HG02678 (cell line): Measurements from ENCODE around the gene MUC5AC.
"Not testable (repeated sequence)": the region's sequence is repeated elsewhere in the genome, so short reads cannot be mapped to it uniquely, and the experiment has no call there.

Source experiments
- ATAC-seq: cut with Tn5 transposase; IDR thresholded peaks from one replicate; pipeline ENCODE4 v1.9.1; 2021; ENCODE audit warnings: mild to moderate bottlenecking, moderate library complexity; ENCODE audit not compliant: unreplicated experiment

MUC5AC gene

DNA sequence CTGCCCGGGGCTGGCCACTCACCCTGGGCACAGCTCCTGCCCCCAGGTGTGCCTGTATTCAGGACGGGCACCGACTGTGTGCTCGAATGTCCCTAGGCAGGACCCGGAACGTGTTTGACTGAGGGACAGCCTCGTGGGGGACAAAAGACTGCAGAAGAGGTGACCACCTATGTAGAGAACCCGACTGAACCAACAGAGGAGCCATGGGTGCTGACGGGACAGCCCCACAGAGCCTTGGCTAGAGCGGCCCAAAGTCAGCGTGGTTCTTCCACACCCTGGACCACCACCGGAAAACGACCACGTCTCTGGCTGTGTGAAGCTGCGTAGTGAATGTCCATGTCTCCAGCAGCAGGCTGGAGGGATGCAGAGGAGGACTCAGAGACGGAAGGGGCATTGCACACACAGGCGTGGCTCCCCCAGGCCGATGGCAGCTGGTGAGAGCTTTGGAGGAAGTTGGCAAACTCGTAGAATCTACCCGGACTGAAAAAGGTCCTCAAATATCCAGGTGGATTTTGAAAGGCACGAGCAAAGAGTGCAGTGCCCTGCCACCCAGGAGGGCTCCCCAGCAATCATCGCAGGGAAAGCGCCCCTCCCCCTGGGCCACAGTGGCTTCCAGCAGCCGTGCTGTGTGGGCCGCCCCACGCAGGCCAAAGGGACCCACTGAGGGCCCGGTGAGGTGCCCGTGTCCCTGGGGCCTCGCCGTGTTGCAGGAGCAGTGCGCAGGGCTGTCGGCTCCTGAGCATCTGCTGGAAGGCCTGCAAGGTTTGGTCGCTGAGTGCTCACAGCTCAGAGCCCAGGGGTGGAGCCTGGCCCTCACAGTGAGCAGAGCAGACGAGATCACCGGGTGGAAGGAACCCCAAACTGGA, 47.6 kb downstream of the MUC5AC start:
- ATAC-seq = no peak

GRCh38 chr11:1205987-1206331, 48.2 kb downstream of the MUC5AC start:
- ATAC-seq = no peak

- ATAC-seq = no peak
These were observed 48.9 kb downstream of the MUC5AC start for GRCh38 chr11:1206391-1207271.

GRCh38 chr11:1207401-1208143, 49.8 kb downstream of the MUC5AC start:
- ATAC-seq = no peak

GRCh38 chr11:1208144-1208393, 50.3 kb downstream of the MUC5AC start:
- ATAC-seq = no peak

GRCh38 chr11:1208394-1209261, 50.9 kb downstream of the MUC5AC start:
- no peak for ATAC-seq

- ATAC-seq = no peak
These were observed 51.8 kb downstream of the MUC5AC start for GRCh38 chr11:1209371-1210057.

- ATAC-seq = no peak
These were observed 54.1 kb downstream of the MUC5AC start for GRCh38 chr11:1211838-1212237.

DNA sequence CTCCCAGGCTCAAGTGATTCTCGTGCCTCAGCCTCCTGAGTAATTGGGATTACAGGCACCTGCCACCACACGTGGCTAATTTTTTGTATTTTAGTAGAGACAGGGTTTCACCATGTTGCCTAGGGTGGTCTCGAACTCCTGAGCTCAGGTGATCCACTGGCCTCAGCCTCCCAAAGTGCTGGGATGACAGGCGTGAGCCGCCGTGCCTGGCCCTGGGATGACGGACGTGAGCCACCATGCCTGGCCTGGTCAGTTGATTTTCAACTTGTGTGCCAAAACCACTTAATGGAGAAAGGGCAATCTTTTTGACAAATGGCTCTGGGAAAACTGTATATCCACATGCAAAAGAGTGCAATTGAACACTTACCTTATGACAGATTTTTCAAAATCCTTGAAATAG, 58.1 kb downstream of the MUC5AC start:
- not testable (repeated sequence) for ATAC-seq

- ATAC-seq = no peak
These were observed 59.4 kb downstream of the MUC5AC start for GRCh38 chr11:1217151-1217550.

DNA sequence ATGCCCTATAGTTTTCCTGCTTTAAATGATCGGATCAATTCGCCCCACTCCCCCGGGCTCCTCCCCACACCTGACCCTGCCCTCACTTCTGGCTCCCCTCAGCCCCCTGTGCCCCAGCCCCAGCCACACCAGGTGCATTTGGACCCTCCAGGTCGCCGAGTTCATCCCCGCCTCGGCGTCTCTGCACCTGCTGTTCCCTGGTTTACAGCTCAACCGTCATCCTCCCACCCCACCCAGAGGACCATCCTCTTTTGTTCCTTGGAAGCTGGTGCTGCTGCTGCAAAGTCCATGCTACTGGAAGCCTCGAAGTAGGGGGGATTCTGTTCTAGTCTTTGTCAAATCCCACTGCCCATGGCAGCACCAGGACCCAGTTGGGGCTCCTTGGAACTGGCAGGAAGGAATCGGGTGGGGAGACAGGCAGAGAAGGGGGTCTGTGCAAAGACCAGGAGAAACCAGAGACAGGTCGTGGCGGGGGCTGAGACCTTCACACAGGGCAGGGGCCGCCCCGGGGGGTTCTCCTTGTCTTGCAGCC, 60.6 kb downstream of the MUC5AC start:
- ATAC-seq = no peak

DNA sequence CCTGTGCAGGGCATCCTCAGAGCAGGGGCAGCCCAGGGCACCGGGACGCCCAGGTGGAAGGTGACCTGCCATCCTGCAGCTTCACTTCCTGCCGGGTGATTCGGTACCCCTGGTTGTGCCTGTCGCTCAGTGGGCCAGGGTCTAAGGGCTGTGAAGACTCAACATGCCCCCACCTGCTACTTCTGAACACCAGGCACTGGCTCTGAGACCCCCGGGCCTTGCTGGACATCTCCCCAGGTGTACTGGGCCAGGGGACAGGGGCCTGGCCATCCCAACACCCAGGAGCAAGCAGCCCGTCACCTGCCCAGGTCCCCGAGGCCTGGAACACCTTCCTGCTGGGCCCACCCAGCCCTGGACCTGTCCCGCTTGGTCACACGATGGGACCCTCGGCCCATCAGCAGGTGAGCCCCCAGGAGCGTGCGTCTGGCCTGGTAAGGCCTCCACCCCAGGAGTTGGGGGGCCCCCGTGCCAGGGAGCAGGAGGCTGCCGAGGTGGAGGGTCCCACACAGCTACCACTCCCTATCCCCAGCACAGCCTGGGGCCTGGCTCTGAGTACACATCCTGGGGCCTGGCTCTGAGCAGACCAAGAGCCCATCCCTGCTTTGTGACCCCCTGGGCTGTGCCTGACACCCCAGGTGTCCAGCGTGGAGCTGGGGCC, 61.2 kb downstream of the MUC5AC start:
- no peak for ATAC-seq

- ATAC-seq = no peak
These were observed 61.7 kb downstream of the MUC5AC start for GRCh38 chr11:1219446-1219833.

GRCh38 chr11:1219834-1220815, 62.4 kb downstream of the MUC5AC start:
- no peak for ATAC-seq

- no peak for ATAC-seq
These were observed 63.4 kb downstream of the MUC5AC start for GRCh38 chr11:1220941-1221721.

GRCh38 chr11:1221848-1222311, 64.1 kb downstream of the MUC5AC start:
- no peak for ATAC-seq
